Neural progenitor cell (in vitro differentiated cells): ENCODE results near the gene COPS8.

Experiments used
- EZH2 ChIP-seq: fragments of 200-600 bp; sonication (generic); IDR thresholded peaks from 2 replicates; pipeline ENCODE4 v1.6.1; 2017; ENCODE audit warnings: antibody characterized with exemption, mild to moderate bottlenecking, moderate library complexity
- EZH2phosphoT487 ChIP-seq: fragments of 200-600 bp; sonication (generic); IDR thresholded peaks from 2 replicates; pipeline ENCODE4 v1.6.1; 2017; ENCODE audit warnings: antibody characterized with exemption
- TF ChIP-seq, protein P1 (sequence below): fragments of 200-600 bp; sonication (generic); IDR thresholded peaks from 2 replicates; pipeline ENCODE4 v1.5.1; 2017; ENCODE audit warnings: antibody characterized with exemption, mild to moderate bottlenecking

DNA sequence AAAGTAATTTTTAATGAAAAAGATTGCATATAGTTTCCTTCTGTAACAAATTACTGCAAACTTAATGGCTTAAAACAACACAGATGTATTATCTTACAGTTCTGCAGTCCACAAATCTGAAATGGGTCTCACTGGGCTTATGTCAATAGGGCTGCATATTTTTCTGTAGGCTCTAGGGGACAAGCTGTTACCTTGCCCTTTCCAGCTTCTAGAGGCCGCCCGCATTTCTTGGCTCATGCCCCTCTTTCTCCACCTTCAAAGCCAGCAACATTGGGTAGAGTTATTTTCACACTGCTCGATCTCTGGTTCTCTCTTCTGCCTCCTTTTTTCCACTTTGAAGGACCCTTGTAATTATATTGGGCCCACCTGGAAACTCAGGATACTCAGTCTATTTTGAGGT is 16.7 kb downstream of the COPS8 start:
- TF ChIP-seq, protein P1, sequence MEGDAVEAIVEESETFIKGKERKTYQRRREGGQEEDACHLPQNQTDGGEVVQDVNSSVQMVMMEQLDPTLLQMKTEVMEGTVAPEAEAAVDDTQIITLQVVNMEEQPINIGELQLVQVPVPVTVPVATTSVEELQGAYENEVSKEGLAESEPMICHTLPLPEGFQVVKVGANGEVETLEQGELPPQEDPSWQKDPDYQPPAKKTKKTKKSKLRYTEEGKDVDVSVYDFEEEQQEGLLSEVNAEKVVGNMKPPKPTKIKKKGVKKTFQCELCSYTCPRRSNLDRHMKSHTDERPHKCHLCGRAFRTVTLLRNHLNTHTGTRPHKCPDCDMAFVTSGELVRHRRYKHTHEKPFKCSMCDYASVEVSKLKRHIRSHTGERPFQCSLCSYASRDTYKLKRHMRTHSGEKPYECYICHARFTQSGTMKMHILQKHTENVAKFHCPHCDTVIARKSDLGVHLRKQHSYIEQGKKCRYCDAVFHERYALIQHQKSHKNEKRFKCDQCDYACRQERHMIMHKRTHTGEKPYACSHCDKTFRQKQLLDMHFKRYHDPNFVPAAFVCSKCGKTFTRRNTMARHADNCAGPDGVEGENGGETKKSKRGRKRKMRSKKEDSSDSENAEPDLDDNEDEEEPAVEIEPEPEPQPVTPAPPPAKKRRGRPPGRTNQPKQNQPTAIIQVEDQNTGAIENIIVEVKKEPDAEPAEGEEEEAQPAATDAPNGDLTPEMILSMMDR = no peak
- TF ChIP-seq EZH2 (no peak), EZH2phosphoT487 (no peak)
